Neural cell (in vitro differentiated cells): Measurements from ENCODE around the gene KSR2. TPM values are rescaled to one million over a fixed set of nuclear protein-coding genes. Genes with fewer than 3 reads are reported as not detected.

Experiments
- H2AFZ ChIP-seq: fragments of 200-600, 300-800 bp; sonication (generic), shearing (Covaris generic); 2 replicates; pipeline ENCODE4 v1.6.0; 2014; ENCODE audit warnings: low read depth, mild to moderate bottlenecking, antibody characterized with exemption, low read length, moderate library complexity
- H3F3A ChIP-seq: fragments of 200-600 bp; shearing (Covaris generic); 2 replicates; pipeline ENCODE4 v1.6.1; 2016; ENCODE audit warnings: mild to moderate bottlenecking, moderate library complexity, mixed read lengths, antibody characterized with exemption, low read length; ENCODE audit not compliant: insufficient read depth, poor library complexity, severe bottlenecking
- H3K27ac ChIP-seq: fragments of 200-600, 300-800 bp; sonication (generic), shearing (Covaris generic); 2 replicates; pipeline ENCODE4 v1.5.1; 2014; ENCODE audit warnings: mild to moderate bottlenecking, low read length, moderate library complexity
- H3K27me3 ChIP-seq: fragments of 300-800, 200-600 bp; sonication (generic), shearing (Covaris generic); 2 replicates; pipeline ENCODE4 v1.6.0; 2014; ENCODE audit warnings: mild to moderate bottlenecking, low read depth, low read length, moderate library complexity; ENCODE audit not compliant: insufficient read depth
- H3K36me3 ChIP-seq: fragments of 300-800, 200-600 bp; sonication (generic), shearing (Covaris generic); 2 replicates; pipeline ENCODE4 v1.5.1; 2014; ENCODE audit warnings: mild to moderate bottlenecking, antibody characterized with exemption, low read length, moderate library complexity; ENCODE audit not compliant: insufficient read depth
- H3K4me2 ChIP-seq: fragments of 300-800, 200-600 bp; sonication (generic), shearing (Covaris generic); 2 replicates; pipeline ENCODE4 v1.6.0; 2014; ENCODE audit warnings: mild to moderate bottlenecking, low read length
- H3K4me3 ChIP-seq: fragments of 300-800, 200-600 bp; sonication (generic), shearing (Covaris generic); 2 replicates; pipeline ENCODE4 v1.5.1; 2014; ENCODE audit warnings: mild to moderate bottlenecking, low read length, moderate library complexity
- H3K79me2 ChIP-seq: fragments of 200-600 bp; shearing (Covaris generic); replicated peaks from 2 replicates; pipeline ENCODE4 v1.6.0; 2014; ENCODE audit warnings: mild to moderate bottlenecking, low read length, moderate library complexity; ENCODE audit not compliant: insufficient read depth
- H3K9ac ChIP-seq: fragments of 300-800, 200-600 bp; sonication (generic), shearing (Covaris generic); 2 replicates; pipeline ENCODE4 v1.6.1; 2016; ENCODE audit warnings: mild to moderate bottlenecking, low read length, mixed read lengths
- H3K9me2 ChIP-seq: fragments of 200-600 bp; shearing (Covaris generic); 2 replicates; pipeline ENCODE4 v1.6.1; 2016; ENCODE audit warnings: mild to moderate bottlenecking, low read length, mixed read lengths; ENCODE audit not compliant: insufficient read depth
- H3K9me3 ChIP-seq: fragments of 200-600, 300-800 bp; sonication (generic), shearing (Covaris generic); 2 replicates; pipeline ENCODE4 v1.6.1; 2016; ENCODE audit warnings: mild to moderate bottlenecking, mixed run types, low read length, moderate library complexity, mixed read lengths
- H4K20me1 ChIP-seq: fragments of 200-600 bp; shearing (Covaris generic); 2 replicates; pipeline ENCODE4 v1.6.1; 2016; ENCODE audit warnings: mild to moderate bottlenecking, mixed run types; ENCODE audit not compliant: insufficient read depth
- CTCF ChIP-seq: fragments of 450-650 bp; IDR thresholded peaks from 2 replicates; pipeline ENCODE4 v1.5.1; 2014; ENCODE audit warnings: antibody characterized with exemption, mild to moderate bottlenecking, moderate library complexity; ENCODE audit not compliant: poor library complexity, severe bottlenecking
- EP300 ChIP-seq: fragments of 450-650 bp; conservative IDR thresholded peaks from 2 replicates; pipeline ENCODE4 v1.6.1; 2014; ENCODE audit warnings: antibody characterized with exemption, mild to moderate bottlenecking, moderate library complexity; ENCODE audit not compliant: poor library complexity, severe bottlenecking
- EZH2 ChIP-seq: fragments of 200-600, 300-800 bp; shearing (Covaris generic), sonication (generic); IDR thresholded peaks from 2 replicates; pipeline ENCODE4 v1.6.1; 2014; ENCODE audit warnings: antibody characterized with exemption, low read length, borderline replicate concordance, mild to moderate bottlenecking; ENCODE audit not compliant: insufficient read depth, poor library complexity, severe bottlenecking
- MXI1 ChIP-seq: fragments of 450-650 bp; conservative IDR thresholded peaks from 2 replicates; pipeline ENCODE4 v1.6.1; 2014; ENCODE audit warnings: antibody characterized with exemption, mild to moderate bottlenecking; ENCODE audit not compliant: poor library complexity, severe bottlenecking
- POLR2AphosphoS5 ChIP-seq: IDR thresholded peaks from 2 replicates; pipeline ENCODE4 v1.6.1; 2012
- RAD21 ChIP-seq: fragments of 450-650 bp; conservative IDR thresholded peaks from 2 replicates; pipeline ENCODE4 v1.6.1; 2014; ENCODE audit warnings: antibody characterized with exemption, mild to moderate bottlenecking, moderate library complexity
- REST ChIP-seq: IDR thresholded peaks from 2 replicates; pipeline ENCODE4 v1.6.1; 2012; ENCODE audit warnings: borderline replicate concordance
- SMC3 ChIP-seq: fragments of 450-650 bp; conservative IDR thresholded peaks from 2 replicates; pipeline ENCODE4 v1.6.1; 2014; ENCODE audit warnings: antibody characterized with exemption, mild to moderate bottlenecking, moderate library complexity; ENCODE audit not compliant: poor library complexity
- TAF1 ChIP-seq: IDR thresholded peaks from 2 replicates; pipeline ENCODE4 v1.6.1; 2012; ENCODE audit warnings: low read depth
- polyA plus RNA-seq: library from polyadenylated mRNA; depleted of rRNA; stranded (reverse); fragments of >200 nt; gene quantifications from 2 replicates; pipeline ENCODE4 v1.2.3, GENCODE V29; 2014

KSR2 gene
- polyA plus RNA-seq, 1 donor from 2014 or later = 3.0 TPM

- H3K9ac ChIP-seq = no peak overlapping the region
- no peak overlapping the region for H3K27ac ChIP-seq
- no peaks in the 10 kb centered on the region for H3K27me3 ChIP-seq
- H3K4me2 ChIP-seq = no peak overlapping the region
- no peak overlapping the region for H3K4me3 ChIP-seq
- no peaks in the 10 kb centered on the region for H3K9me2 ChIP-seq
- H3K36me3 ChIP-seq = no peaks in the 10 kb centered on the region
- H2AFZ ChIP-seq = no peak overlapping the region
- no peaks in the 10 kb centered on the region for H3F3A ChIP-seq
- no peak for TF ChIP-seq REST
- TF ChIP-seq RAD21 = no peak
- no peak for TF ChIP-seq TAF1
- no peak for TF ChIP-seq SMC3
- TF ChIP-seq CTCF = no peak
- no peak for TF ChIP-seq EP300
- TF ChIP-seq POLR2AphosphoS5 = no peak
- TF ChIP-seq MXI1 = no peak
- H3K9me3 ChIP-seq = no peaks in the 10 kb centered on the region
- no peaks in the 10 kb centered on the region for H3K79me2 ChIP-seq
- no peaks in the 10 kb centered on the region for H4K20me1 ChIP-seq
Observed at GRCh38 chr12:117599849-117600248, 368.9 kb downstream of the KSR2 start.

GRCh38 chr12:117596968-117597367 is 371.8 kb downstream of the KSR2 start:
- Histone ChIP-seq H3K4me3 (no peak overlapping the region), H3K79me2 (no peaks in the 10 kb centered on the region), H3F3A (no peaks in the 10 kb centered on the region), H3K4me2 (no peak overlapping the region), H3K27me3 (no peaks in the 10 kb centered on the region), H3K9me2 (no peaks in the 10 kb centered on the region), H2AFZ (no peak overlapping the region), H4K20me1 (no peaks in the 10 kb centered on the region), H3K9me3 (no peaks in the 10 kb centered on the region), H3K27ac (no peak overlapping the region), H3K9ac (no peak overlapping the region), H3K36me3 (no peaks in the 10 kb centered on the region)
- TF ChIP-seq EP300 (no peak), EZH2 (no peak), RAD21 (no peak)

- Histone ChIP-seq H3K4me2 (no peak overlapping the region), H3F3A (no peaks in the 10 kb centered on the region), H3K9ac (no peak overlapping the region), H3K27ac (no peak overlapping the region), H3K9me2 (no peaks in the 10 kb centered on the region), H3K27me3 (no peaks in the 10 kb centered on the region), H3K4me3 (no peak overlapping the region), H3K9me3 (no peaks in the 10 kb centered on the region), H3K79me2 (no peaks in the 10 kb centered on the region), H4K20me1 (no peaks in the 10 kb centered on the region), H3K36me3 (no peaks in the 10 kb centered on the region), H2AFZ (no peak overlapping the region)
- TF ChIP-seq EZH2 (no peak), REST (no peak), TAF1 (no peak), POLR2AphosphoS5 (no peak), MXI1 (no peak), SMC3 (no peak), CTCF (no peak), RAD21 (no peak), EP300 (no peak)
Observed at GRCh38 chr12:117595751-117596150, 373.0 kb downstream of the KSR2 start.
